Measurements from ENCODE around the gene HOXB5.

The HOXB5 gene

DNA sequence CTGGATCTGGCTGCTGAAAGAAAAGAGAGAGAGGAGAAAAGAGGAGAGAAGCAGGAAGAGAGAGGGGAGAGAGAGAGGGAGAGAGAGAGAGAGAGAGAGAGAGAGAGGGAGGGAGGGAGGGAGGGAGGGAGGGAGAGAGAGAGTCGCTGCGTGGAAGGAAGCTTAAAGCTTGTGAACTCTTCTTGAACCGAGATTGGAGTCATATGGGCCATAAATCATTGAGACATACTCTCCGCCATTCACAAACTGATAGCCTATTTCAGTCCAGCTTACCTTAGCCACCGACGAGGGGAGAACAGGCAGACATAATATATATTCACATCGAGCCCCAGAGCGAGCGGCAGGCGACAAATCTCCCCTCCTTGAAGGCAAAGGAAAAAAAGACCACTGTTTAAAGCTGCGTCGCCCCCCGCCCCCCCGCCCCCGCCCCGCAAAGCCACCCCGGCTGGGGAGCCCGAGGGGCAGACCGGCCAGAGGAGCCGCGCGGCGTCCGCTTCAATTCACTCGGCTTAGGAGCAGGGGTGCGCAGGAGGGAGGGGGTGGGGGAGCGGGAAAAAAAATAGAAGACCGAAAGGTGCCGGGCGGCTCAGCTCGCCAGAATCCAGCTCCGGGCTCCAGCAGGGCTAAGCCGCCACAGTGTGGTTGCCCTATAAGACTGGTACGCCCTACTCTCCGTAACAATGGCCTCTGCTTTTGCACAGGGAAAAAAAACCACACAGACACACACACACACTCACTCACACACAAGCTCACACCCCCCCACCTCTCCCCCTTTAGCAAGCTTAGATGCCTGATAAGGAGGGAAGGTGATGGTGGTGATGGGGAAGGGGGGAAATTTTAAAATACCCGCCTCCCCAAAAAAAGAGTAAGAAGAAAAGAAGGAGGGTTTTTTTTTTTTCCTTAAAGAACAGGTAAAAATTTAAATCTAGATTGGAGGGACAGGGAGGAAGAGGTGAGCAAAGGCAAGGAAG lies 38.0 kb downstream of the HOXB5 start:
- ChIA-PET POLR2A (interaction anchor here (0.6 to 3.0 kb wide), 18 partner anchors 8 to 305 kb away, joined by 3 to 26 read pairs (median 4); partner anchors contain the start of gene HOXB5), CTCF (interaction anchor here (0.5 to 1.5 kb wide), 10 partner anchors 9 to 426 kb away, joined by 3 to 5 read pairs (median 4); partner anchors contain the start of gene HOXB5)
- Histone ChIP-seq H3K4me1 (ENCODE audit: control insufficient read depth, insufficient read depth, low read length) (peaks cover 58% of the 10 kb centered on the region), H3K9me3 (ENCODE audit: control insufficient read depth, insufficient read depth, low read depth, low read length) (no peaks in the 10 kb centered on the region), H3K36me3 (ENCODE audit: control insufficient read depth in 2 of 2, insufficient read depth in 1 of 2, low read length in 2 of 2) (peaks cover 10 to 52% of the 10 kb centered on the region in 2 experiments; a peak in 2 of 3 replicates), H3K27ac (ENCODE audit: extremely low read depth, low read depth, low read length) (peak overlapping the region; percentile 97), H3K4me3 (ENCODE audit: low read depth, low read length) (peak overlapping the region; percentile 44)
- TF ChIP-seq PRDM4 (tag by site-specific recombination; IDR thresholded peaks at IDR 0.05) (peak; percentile 43; the same call in 1 of the 2 replicates), ZNF664 (tag by site-specific recombination; IDR thresholded peaks at IDR 0.05) (no peak), PRDM1 (tag by site-specific recombination; IDR thresholded peaks at IDR 0.05) (peak; percentile 98), ZNF341 (tag by site-specific recombination; IDR thresholded peaks at IDR 0.05; ENCODE audit: low read depth) (no peak), ZBTB8A (tag by site-specific recombination; IDR thresholded peaks at IDR 0.05) (peak; percentile 90), ZBTB6 (tag by site-specific recombination; IDR thresholded peaks at IDR 0.05) (no peak), ZNF596 (tag by site-specific recombination; IDR thresholded peaks at IDR 0.05) (peak; percentile 97), ZNF658 (tag by site-specific recombination; IDR thresholded peaks at IDR 0.05) (no peak), BCL11B (tag by site-specific recombination; IDR thresholded peaks at IDR 0.05; ENCODE audit: low read depth) (peak; percentile 35; the same call in 1 of the 2 replicates), ZNF623 (tag by site-specific recombination; IDR thresholded peaks at IDR 0.05) (no peak), ZNF114 (tag by site-specific recombination; IDR thresholded peaks at IDR 0.05) (no peak), SP3 (tag by site-specific recombination; IDR thresholded peaks at IDR 0.05) (0 out of 2 replicates have a peak, but pooled peaks have one; percentile 19), ZNF692 (tag by site-specific recombination; IDR thresholded peaks at IDR 0.05) (0 out of 2 replicates have a peak, but pooled peaks have one; percentile 28), ZNF626 (tag by site-specific recombination; IDR thresholded peaks at IDR 0.05) (no peak), ZNF621 (tag by site-specific recombination; IDR thresholded peaks at IDR 0.05) (no peak), FEZF1 (tag by site-specific recombination; IDR thresholded peaks at IDR 0.05) (peak; percentile 90), ZNF624 (tag by site-specific recombination; IDR thresholded peaks at IDR 0.05) (no peak), ZNF747 (tag by site-specific recombination; IDR thresholded peaks at IDR 0.05) (no peak), PRDM6 (tag by site-specific recombination; IDR thresholded peaks at IDR 0.05) (0 out of 2 replicates have a peak, but pooled peaks have one; percentile 25)
- TF ChIP-seq, protein P1, sequence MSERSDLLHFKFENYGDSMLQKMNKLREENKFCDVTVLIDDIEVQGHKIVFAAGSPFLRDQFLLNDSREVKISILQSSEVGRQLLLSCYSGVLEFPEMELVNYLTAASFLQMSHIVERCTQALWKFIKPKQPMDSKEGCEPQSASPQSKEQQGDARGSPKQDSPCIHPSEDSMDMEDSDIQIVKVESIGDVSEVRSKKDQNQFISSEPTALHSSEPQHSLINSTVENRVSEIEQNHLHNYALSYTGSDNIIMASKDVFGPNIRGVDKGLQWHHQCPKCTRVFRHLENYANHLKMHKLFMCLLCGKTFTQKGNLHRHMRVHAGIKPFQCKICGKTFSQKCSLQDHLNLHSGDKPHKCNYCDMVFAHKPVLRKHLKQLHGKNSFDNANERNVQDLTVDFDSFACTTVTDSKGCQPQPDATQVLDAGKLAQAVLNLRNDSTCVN (tag by site-specific recombination; optimal IDR thresholded peaks at IDR 0.05) = no peak
- TF ChIP-seq, protein P2, sequence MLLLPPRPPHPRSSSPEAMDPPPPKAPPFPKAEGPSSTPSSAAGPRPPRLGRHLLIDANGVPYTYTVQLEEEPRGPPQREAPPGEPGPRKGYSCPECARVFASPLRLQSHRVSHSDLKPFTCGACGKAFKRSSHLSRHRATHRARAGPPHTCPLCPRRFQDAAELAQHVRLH (tag by site-specific recombination; IDR thresholded peaks at IDR 0.05) = no peak
- TF ChIP-seq, protein P3, sequence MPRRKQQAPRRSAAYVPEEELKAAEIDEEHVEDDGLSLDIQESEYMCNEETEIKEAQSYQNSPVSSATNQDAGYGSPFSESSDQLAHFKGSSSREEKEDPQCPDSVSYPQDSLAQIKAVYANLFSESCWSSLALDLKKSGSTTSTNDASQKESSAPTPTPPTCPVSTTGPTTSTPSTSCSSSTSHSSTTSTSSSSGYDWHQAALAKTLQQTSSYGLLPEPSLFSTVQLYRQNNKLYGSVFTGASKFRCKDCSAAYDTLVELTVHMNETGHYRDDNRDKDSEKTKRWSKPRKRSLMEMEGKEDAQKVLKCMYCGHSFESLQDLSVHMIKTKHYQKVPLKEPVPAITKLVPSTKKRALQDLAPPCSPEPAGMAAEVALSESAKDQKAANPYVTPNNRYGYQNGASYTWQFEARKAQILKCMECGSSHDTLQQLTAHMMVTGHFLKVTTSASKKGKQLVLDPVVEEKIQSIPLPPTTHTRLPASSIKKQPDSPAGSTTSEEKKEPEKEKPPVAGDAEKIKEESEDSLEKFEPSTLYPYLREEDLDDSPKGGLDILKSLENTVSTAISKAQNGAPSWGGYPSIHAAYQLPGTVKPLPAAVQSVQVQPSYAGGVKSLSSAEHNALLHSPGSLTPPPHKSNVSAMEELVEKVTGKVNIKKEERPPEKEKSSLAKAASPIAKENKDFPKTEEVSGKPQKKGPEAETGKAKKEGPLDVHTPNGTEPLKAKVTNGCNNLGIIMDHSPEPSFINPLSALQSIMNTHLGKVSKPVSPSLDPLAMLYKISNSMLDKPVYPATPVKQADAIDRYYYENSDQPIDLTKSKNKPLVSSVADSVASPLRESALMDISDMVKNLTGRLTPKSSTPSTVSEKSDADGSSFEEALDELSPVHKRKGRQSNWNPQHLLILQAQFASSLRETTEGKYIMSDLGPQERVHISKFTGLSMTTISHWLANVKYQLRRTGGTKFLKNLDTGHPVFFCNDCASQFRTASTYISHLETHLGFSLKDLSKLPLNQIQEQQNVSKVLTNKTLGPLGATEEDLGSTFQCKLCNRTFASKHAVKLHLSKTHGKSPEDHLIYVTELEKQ (tag by site-specific recombination; IDR thresholded peaks at IDR 0.05; ENCODE audit: borderline replicate concordance) = peak; percentile 86; the same call in 1 of the 2 replicates
